KBM-7 (cell line): ENCODE data around the gene DOCK1.

Experiments
- DNase-seq: peaks from one replicate; pipeline ENCODE4 v3.0.0-alpha.2; 2015
- in situ Hi-C: fragments of 300-500 bp; cut with MboI; formaldehyde crosslinking; loops from 2 replicates; pipeline ENCODE4 v1.14.3; 2020; ENCODE audit warnings: low sequenced_read_pairs, low pct_unique_long_range_greater_than_20kb, mixed read lengths

Gene DOCK1

DNA sequence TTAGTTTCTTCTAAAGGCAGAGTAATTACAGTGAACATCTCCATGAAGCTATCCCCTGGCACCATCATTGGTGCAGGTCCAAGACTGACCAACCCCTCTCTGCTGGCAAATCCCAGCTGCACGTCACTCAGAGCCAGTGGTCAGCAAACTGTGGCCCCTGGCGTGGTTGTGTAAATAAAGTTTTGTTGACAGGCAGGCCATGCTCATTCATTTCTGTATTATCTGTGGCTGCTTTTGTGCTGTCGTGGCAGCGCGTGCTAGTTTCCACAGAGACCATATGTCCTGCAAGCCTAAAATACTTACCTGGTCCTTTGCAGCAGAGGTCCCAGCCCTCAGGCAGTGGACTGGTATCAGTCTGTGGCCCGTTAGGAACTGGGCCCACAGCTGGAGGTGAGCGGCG, 526.3 kb downstream of the DOCK1 start:
- in situ Hi-C loops: no loop called here
- DNase-seq: no peak

- in situ Hi-C loops: no loop called here
- DNase-seq: peak; percentile 38
These were observed 528.8 kb downstream of the DOCK1 start for GRCh38 chr10:127434006-127434405.

DNA sequence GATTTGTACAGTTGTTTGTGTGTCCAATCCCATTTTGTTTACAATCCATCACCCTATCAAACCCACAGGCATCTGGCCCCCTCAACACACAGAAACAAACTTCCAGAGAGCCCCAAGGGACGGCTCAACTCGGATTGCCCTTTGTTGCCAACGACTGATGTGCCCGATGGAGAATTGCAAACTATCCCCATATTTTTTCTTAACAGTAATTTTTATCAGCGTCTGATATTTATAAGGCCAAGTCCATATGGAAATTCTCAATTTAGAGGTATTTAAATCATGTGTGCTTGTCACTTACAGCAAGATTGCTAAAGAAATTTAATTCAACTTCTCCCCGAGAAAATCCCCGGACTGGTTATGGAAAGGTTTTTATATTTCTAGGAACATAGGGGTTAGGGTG, 530.0 kb downstream of the DOCK1 start:
- DNase-seq: no peak
- in situ Hi-C loops: no loop called here

GRCh38 chr10:127440371-127440770, 535.1 kb downstream of the DOCK1 start:
- in situ Hi-C loops: no loop called here
- no peak for DNase-seq

GRCh38 chr10:127441350-127442219, 536.4 kb downstream of the DOCK1 start:
- in situ Hi-C loops: no loop called here
- DNase-seq: no peak

- in situ Hi-C loops: no loop called here
- no peak for DNase-seq
These were observed 536.9 kb downstream of the DOCK1 start for GRCh38 chr10:127442220-127442525.

GRCh38 chr10:127444155-127444554, 538.9 kb downstream of the DOCK1 start:
- peak; percentile 82 for DNase-seq
- in situ Hi-C loops: no loop called here

GRCh38 chr10:127447197-127447596, 542.0 kb downstream of the DOCK1 start:
- in situ Hi-C loops: no loop called here

DNA sequence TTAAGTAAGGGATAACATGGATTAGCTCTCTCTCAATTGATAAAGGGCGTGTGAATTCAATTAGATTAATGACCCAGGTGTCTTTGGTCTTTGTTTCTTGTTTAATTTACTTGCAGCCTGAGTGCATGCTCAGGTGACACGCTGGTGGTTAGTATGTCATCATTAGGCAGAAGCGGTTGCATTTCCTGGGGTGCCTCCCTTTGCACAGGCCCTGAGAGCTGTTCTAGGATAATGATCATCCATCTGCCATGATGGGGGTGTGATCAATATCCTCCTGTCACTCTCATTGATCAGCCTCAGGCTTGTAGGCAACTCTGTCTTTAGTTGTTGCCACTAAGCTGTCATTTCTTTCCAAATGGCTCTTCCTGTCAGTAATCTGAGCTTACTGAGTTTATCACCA, 544.3 kb downstream of the DOCK1 start:
- in situ Hi-C loops: no loop called here
- no peak for DNase-seq

More at GRCh38 chr10:127447197-127447596, 542.0 kb downstream of the DOCK1 start:
- no peak for DNase-seq

DNA sequence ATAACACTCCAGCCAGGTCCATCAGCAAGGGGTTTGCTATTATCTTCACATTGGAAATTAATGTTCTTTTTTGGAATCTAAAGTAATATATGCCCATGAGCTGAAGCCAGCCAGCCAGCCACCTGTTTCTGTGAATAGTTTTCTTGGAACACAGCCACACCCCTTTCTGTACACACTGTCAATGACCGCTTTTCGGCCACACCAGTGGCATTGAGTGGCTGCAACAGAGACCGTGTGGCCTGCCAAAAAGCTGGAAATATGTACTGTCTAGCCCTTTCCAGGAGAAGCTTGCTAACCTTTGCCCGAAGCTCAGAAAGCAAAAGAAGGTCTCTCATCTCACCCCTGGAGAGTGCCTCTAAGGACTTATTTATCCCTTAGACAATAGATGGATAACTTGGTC, 545.4 kb downstream of the DOCK1 start:
- in situ Hi-C loops: no loop called here

GRCh38 chr10:127451628-127452027, 546.4 kb downstream of the DOCK1 start:
- DNase-seq: no peak
- in situ Hi-C loops: no loop called here

More for the DNA sequence above, 545.4 kb downstream of the DOCK1 start:
- DNase-seq: no peak

- in situ Hi-C loops: no loop called here
- DNase-seq: peak; percentile 30
These were observed 547.3 kb downstream of the DOCK1 start for GRCh38 chr10:127452568-127452967.

DNA sequence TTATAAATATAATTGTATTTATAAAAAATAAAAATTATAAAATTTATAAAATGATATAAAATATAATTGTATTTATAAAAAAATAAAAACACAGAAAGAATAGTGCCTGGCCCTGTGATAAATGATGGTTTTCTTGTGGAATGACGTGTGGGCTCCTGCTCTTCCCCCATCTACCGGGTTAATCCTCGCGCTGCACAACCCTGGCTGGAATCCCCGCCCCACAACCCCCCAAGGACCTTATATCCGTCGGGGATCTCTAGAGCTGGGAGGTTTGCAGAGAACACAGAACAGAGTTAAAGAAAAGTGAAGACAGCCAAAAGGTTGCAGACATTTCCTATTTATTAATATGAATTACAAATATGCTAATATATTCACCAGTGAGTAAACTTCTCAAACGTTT, 548.5 kb downstream of the DOCK1 start:
- DNase-seq: no peak
- in situ Hi-C loops: no loop called here

DNA sequence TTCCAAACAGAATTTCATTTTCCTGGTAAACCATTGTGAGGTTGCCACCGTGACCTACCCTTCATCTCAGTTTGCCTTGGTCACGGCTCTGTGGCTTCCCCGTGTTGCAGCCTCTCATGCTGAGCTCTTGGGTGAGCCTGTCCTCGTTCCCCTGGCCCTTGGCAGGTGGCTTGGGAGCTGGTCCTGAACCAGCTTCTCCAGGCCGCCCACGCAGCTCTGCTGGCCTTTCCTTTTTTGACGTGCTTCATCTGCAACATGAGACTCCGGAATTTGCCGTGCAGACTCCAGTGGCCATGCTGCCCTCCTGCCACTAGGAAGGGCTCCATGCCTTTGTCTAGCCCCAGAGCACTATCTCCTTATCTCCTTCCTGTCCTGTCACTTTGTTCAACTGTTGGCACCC, 550.9 kb downstream of the DOCK1 start:
- no peak for DNase-seq
- in situ Hi-C loops: no loop called here

DNA sequence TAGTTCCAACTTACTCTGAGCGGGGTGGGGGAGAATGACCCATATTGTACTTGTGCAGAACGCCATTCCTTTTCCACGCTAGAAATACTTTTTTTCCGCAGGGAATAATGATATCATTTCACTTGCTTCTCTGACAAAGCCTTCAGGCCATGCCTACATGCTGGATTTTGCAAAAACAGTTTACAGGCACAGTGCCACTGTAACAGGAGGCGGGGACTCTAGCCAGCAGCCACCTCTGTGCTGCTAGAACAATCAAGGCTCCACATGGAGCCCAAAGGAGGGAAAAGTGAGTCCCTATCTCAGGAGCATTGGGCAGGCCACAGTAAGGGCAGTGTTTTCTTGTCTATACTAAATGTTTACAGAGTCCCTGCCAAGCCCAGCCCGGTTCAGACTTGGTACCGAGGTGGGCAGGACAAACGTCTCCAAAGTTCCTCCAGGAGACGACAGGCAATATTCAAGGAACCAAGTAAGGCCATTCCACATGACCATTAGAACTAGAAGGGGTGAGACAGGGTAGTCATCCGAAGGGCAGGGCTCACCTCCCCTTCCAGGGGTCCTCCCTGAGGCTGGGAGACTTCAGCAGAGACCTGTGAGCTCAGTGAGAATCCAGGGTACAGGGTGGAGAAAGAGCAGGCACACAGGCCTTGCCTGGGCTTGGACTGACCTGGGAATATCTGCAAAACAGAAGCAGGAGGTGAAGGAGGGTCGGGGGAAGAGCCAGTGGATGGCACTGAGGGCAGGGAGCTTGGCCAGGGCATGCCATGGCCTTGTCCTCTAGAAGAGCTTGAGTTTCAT, 553.0 kb downstream of the DOCK1 start:
- no peak for DNase-seq
- in situ Hi-C loops: no loop called here

DNA sequence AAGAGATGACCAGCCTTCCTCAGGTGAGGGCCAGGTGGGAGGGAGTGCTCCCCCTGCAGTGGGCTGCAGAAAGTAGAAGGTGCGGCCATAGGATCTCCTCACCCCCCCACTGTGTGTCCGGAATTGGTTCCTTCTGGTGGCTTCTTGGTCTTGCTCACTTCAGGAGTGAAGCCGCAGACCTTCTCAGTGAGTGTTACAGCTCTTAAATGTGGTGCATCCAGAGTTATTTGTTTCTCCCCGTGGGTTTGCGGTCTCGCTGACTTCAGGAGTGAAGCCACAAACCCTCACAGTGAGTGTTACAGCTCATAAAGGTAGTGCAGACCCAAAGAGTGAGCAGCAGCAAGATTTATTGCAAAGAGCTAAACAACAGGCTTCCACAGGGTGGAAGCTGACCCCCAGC, 553.6 kb downstream of the DOCK1 start:
- no peak for DNase-seq
- in situ Hi-C loops: no loop called here

DNA sequence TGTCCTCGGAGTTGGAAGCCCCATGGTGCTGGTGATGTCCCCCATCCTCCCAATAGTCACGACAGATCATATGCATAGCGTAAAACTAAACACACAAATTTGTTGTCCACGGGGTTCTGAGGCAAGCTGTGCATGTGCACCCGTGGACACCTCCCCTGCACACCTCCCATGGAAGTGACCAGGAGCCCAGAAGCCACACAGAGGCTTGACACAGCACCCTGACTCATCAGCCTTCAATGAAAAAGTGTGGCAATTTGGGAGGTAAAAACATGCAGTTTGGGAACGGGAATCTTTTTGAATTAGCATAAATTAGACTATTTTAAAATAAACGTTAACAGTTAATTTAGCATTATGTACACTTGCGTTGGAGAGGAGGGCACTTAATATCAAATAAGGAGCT, 554.7 kb downstream of the DOCK1 start:
- no peak for DNase-seq
- in situ Hi-C loops: no loop called here

- in situ Hi-C loops: no loop called here
- DNase-seq: no peak
These were observed 557.5 kb downstream of the DOCK1 start for GRCh38 chr10:127462643-127463295.

- no peak for DNase-seq
- in situ Hi-C loops: no loop called here
These were observed 558.3 kb downstream of the DOCK1 start for GRCh38 chr10:127463548-127463947.

DNA sequence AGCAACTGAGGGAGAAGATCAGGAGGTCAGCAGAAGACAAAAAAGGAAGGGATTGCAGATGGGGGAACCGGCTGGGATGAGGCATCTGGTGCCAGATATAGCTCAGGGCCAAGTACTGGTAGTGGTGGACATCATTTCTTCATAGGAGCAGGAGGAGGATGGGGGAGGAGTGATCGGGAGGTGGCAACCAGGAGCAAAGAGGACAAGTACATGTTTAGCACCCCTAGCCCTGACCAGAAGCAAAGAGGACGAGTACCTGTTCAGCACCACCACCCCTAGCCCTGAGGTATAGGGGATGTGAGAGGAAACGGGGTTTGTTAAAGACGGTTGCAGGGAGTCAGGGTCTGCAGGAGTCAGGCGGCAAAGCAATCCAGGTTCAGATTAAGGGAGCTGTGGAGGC, 559.3 kb downstream of the DOCK1 start:
- no peak for DNase-seq
- in situ Hi-C loops: no loop called here
